KMS-11 (cell line): ENCODE measurements around the gene EVC2.

ENCODE experiments used
- H2AFZ ChIP-seq: fragments of 200-600 bp; sonication (generic); 2 replicates; pipeline ENCODE4 v1.6.1; 2016; ENCODE audit warnings: antibody characterized with exemption, mixed run types, low read depth
- H3K27ac ChIP-seq: fragments of 200-600 bp; sonication (generic); 2 replicates; pipeline ENCODE4 v1.6.1; 2016; ENCODE audit warnings: mild to moderate bottlenecking, mixed run types
- H3K27me3 ChIP-seq: fragments of 200-600 bp; sonication (generic); 2 replicates; pipeline ENCODE4 v1.6.1; 2017; ENCODE audit warnings: mild to moderate bottlenecking, low read depth, mixed run types, moderate library complexity; ENCODE audit not compliant: insufficient read depth
- H3K36me3 ChIP-seq: fragments of 200-600 bp; sonication (generic); 2 replicates; pipeline ENCODE4 v1.6.1; 2017; ENCODE audit warnings: mild to moderate bottlenecking, mixed run types; ENCODE audit not compliant: insufficient read depth
- H3K4me1 ChIP-seq: fragments of 200-600 bp; sonication (generic); 2 replicates; pipeline ENCODE4 v1.6.1; 2016; ENCODE audit warnings: mild to moderate bottlenecking, low read depth, mixed run types; ENCODE audit not compliant: poor library complexity, severe bottlenecking
- H3K4me2 ChIP-seq: fragments of 200-600 bp; sonication (generic); 2 replicates; pipeline ENCODE4 v1.7.0; 2016; ENCODE audit warnings: mild to moderate bottlenecking, mixed run types
- H3K4me3 ChIP-seq: fragments of 200-600 bp; sonication (generic); IDR thresholded peaks from 2 replicates; pipeline ENCODE4 v1.6.1; 2017; ENCODE audit warnings: low read depth, low read length, mixed read lengths; ENCODE audit not compliant: insufficient read depth
- H3K79me2 ChIP-seq: fragments of 200-600 bp; sonication (generic); 2 replicates; pipeline ENCODE4 v1.6.1; 2016; ENCODE audit warnings: low read depth, mixed run types; ENCODE audit not compliant: insufficient read depth
- H3K9ac ChIP-seq: fragments of 200-600 bp; sonication (generic); 2 replicates; pipeline ENCODE4 v1.6.1; 2016; ENCODE audit warnings: mild to moderate bottlenecking, mixed run types
- H4K20me1 ChIP-seq: fragments of 200-600 bp; sonication (generic); 2 replicates; pipeline ENCODE4 v1.6.1; 2016; ENCODE audit warnings: mild to moderate bottlenecking, mixed run types; ENCODE audit not compliant: insufficient read depth
- CTCF ChIP-seq: fragments of 200-600 bp; sonication (generic); conservative IDR thresholded peaks from 2 replicates; pipeline ENCODE4 v1.6.1; 2017; ENCODE audit warnings: low read depth, mild to moderate bottlenecking, antibody characterized with exemption, low read length, moderate library complexity, mixed read lengths

The EVC2 gene

DNA sequence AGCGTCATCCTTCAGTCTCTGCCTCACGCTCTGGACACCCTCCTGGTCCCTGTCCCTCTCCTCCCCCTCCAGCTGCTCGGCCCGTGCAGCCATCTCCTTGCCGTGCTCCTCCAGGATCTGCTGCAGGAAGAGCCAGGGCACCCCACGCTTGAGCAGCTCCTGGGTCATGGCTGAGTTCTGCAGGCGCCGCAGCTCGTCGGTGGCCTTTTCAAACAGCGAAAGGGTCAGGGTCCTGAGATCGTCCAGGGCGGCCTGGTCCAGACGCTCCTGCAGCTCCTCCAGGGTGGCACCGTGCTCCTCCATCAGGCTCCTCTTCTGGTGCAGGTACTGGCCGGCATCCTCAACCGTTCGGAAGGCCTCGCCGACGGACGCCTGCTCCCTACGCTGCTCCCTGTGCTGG lies 85.8 kb downstream of the EVC2 start:
- Histone ChIP-seq H4K20me1 (no peaks in the 10 kb centered on the region), H3K36me3 (no peaks in the 10 kb centered on the region), H3K4me1 (no peaks in the 10 kb centered on the region), H3K27me3 (no peaks in the 10 kb centered on the region), H3K27ac (no peak overlapping the region), H3K4me2 (no peak overlapping the region), H3K4me3 (no peak overlapping the region), H3K9ac (no peak overlapping the region), H3K79me2 (no peaks in the 10 kb centered on the region), H2AFZ (no peak overlapping the region)
- no peak for TF ChIP-seq CTCF

GRCh38 chr4:5619913-5620625 lies 88.3 kb downstream of the EVC2 start:
- H3K4me2 ChIP-seq: no peak overlapping the region
- no peak overlapping the region for H3K4me3 ChIP-seq
- H4K20me1 ChIP-seq: no peaks in the 10 kb centered on the region
- no peak overlapping the region for H2AFZ ChIP-seq
- no peak overlapping the region for H3K9ac ChIP-seq
- no peaks in the 10 kb centered on the region for H3K4me1 ChIP-seq
- H3K36me3 ChIP-seq: no peaks in the 10 kb centered on the region
- TF ChIP-seq CTCF: no peak
- no peaks in the 10 kb centered on the region for H3K27me3 ChIP-seq
- no peak overlapping the region for H3K27ac ChIP-seq
- no peaks in the 10 kb centered on the region for H3K79me2 ChIP-seq

- H3K9ac ChIP-seq: no peak overlapping the region
- no peaks in the 10 kb centered on the region for H3K36me3 ChIP-seq
- no peaks in the 10 kb centered on the region for H4K20me1 ChIP-seq
- H2AFZ ChIP-seq: no peak overlapping the region
- no peak overlapping the region for H3K4me2 ChIP-seq
- no peak overlapping the region for H3K4me3 ChIP-seq
- H3K79me2 ChIP-seq: no peaks in the 10 kb centered on the region
- no peak for TF ChIP-seq CTCF
- H3K27me3 ChIP-seq: no peaks in the 10 kb centered on the region
- H3K27ac ChIP-seq: no peak overlapping the region
- no peaks in the 10 kb centered on the region for H3K4me1 ChIP-seq
Observed at GRCh38 chr4:5618051-5618960, 90.1 kb downstream of the EVC2 start.

GRCh38 chr4:5616331-5616950 lies 91.9 kb downstream of the EVC2 start:
- H3K36me3 ChIP-seq: no peaks in the 10 kb centered on the region
- no peaks in the 10 kb centered on the region for H3K79me2 ChIP-seq
- no peaks in the 10 kb centered on the region for H3K27me3 ChIP-seq
- H3K4me3 ChIP-seq: no peak overlapping the region
- no peak overlapping the region for H2AFZ ChIP-seq
- H4K20me1 ChIP-seq: no peaks in the 10 kb centered on the region
- H3K4me1 ChIP-seq: no peaks in the 10 kb centered on the region
- no peak overlapping the region for H3K9ac ChIP-seq
- TF ChIP-seq CTCF: no peak
- no peak overlapping the region for H3K27ac ChIP-seq
- no peak overlapping the region for H3K4me2 ChIP-seq
